MM.1S (cell line): Measurements from ENCODE around the gene CABLES2.

Experiments
- DNase-seq: peaks from one replicate; pipeline ENCODE4 v3.0.0-alpha.2; 2015
- H2AFZ ChIP-seq: fragments of 300-600 bp; sonication (generic); 2 replicates; pipeline ENCODE4 v1.6.0; 2016; ENCODE audit warnings: antibody characterized with exemption, low read length
- H3F3A ChIP-seq: fragments of 300-600 bp; sonication (generic); 2 replicates; pipeline ENCODE4 v1.6.1; 2016; ENCODE audit warnings: mild to moderate bottlenecking, antibody characterized with exemption, low read length, moderate library complexity, mixed read lengths; ENCODE audit not compliant: insufficient read depth
- H3K27ac ChIP-seq: fragments of 300-600 bp; sonication (generic); 2 replicates; pipeline ENCODE4 v1.5.1; 2016; ENCODE audit warnings: mild to moderate bottlenecking, low read length
- H3K27me3 ChIP-seq: fragments of 300-600 bp; sonication (generic); replicated peaks from 2 replicates; pipeline ENCODE4 v1.6.0; 2016; ENCODE audit warnings: low read length; ENCODE audit not compliant: insufficient read depth
- H3K36me3 ChIP-seq: fragments of 300-600 bp; sonication (generic); replicated peaks from 2 replicates; pipeline ENCODE4 v1.6.1; 2016; ENCODE audit warnings: mild to moderate bottlenecking, low read length, mixed read lengths; ENCODE audit not compliant: insufficient read depth
- H3K4me1 ChIP-seq: fragments of 300-600 bp; sonication (generic); 2 replicates; pipeline ENCODE4 v1.6.1; 2016; ENCODE audit warnings: low read length, mixed read lengths
- H3K4me2 ChIP-seq: fragments of 300-600 bp; sonication (generic); 2 replicates; pipeline ENCODE4 v1.6.0; 2016; ENCODE audit warnings: low read depth, low read length
- H3K4me3 ChIP-seq: fragments of 300-600 bp; sonication (generic); 2 replicates; pipeline ENCODE4 v1.5.1; 2016; ENCODE audit warnings: low read length, mixed read lengths
- H3K79me2 ChIP-seq: fragments of 300-600 bp; sonication (generic); 2 replicates; pipeline ENCODE4 v1.6.1; 2016; ENCODE audit warnings: mixed run types, low read length, mixed read lengths
- H3K9ac ChIP-seq: fragments of 300-600 bp; sonication (generic); 2 replicates; pipeline ENCODE4 v1.6.1; 2016; ENCODE audit warnings: low read length, mixed read lengths
- H3K9me2 ChIP-seq: fragments of 300-600 bp; sonication (generic); replicated peaks from 2 replicates; pipeline ENCODE4 v1.6.1; 2016; ENCODE audit warnings: mild to moderate bottlenecking, low read length, mixed read lengths; ENCODE audit not compliant: insufficient read depth
- H3K9me3 ChIP-seq: fragments of 300-600 bp; sonication (generic); replicated peaks from 2 replicates; pipeline ENCODE4 v1.6.1; 2016; ENCODE audit warnings: mild to moderate bottlenecking, low read length, mixed read lengths; ENCODE audit not compliant: insufficient read depth
- H4K20me1 ChIP-seq: fragments of 300-600 bp; sonication (generic); 2 replicates; pipeline ENCODE4 v1.6.1; 2016; ENCODE audit warnings: mild to moderate bottlenecking, low read length, moderate library complexity, mixed read lengths; ENCODE audit not compliant: insufficient read depth
- EZH2 ChIP-seq: fragments of 300-600 bp; sonication (generic); optimal IDR thresholded peaks from 2 replicates; pipeline ENCODE3; 2017; ENCODE audit warnings: low read depth, mild to moderate bottlenecking, antibody characterized with exemption, low read length, mixed read lengths
- EZH2phosphoT487 ChIP-seq: fragments of 300-600 bp; sonication (generic); IDR thresholded peaks from 2 replicates; pipeline ENCODE4 v1.6.1; 2018; ENCODE audit warnings: antibody characterized with exemption, low read length
- TF ChIP-seq, protein P1 (sequence below): fragments of 300-600 bp; sonication (generic); IDR thresholded peaks from 2 replicates; pipeline ENCODE4 v1.5.1; 2016; ENCODE audit warnings: antibody characterized with exemption, low read length, mixed read lengths

Gene CABLES2

DNA sequence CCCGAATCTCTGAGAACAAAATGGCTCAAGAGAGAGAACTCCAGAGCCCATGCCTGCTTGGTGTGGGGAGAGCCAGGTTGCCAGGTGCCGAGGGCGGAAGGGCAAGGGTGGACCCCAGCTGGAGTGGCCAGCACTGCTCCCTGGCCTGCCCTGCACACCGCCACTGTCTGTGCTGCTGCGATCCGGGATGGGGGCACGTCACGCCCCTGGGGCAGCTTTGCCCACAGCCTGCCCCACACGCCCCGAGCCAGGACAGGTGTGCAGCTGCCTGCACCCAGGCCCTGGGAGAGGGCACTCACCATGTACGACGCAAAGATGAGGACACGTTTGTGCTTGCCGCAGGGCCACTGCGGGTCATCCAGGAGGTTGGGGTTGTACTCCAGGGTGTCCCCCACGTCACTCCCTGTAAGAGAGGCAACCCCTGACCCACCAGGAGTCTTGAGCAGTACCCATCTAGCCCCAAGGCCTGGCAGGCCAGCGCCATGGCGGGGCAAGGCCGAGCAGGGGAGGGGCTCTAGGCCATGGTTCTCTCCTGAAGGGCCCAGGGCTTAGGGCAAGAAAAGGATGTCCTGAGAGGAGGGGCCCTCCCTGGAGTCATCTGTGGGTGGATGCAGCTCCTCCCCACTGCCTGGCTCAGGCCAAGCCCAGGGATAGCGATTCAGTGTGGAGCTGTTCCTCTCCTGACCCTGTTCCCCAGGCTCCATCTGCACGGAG lies 14.3 kb downstream of the CABLES2 start:
- H3K9ac ChIP-seq: no peak overlapping the region
- no peak for TF ChIP-seq EZH2
- TF ChIP-seq EZH2phosphoT487: no peak
- TF ChIP-seq, protein P1, sequence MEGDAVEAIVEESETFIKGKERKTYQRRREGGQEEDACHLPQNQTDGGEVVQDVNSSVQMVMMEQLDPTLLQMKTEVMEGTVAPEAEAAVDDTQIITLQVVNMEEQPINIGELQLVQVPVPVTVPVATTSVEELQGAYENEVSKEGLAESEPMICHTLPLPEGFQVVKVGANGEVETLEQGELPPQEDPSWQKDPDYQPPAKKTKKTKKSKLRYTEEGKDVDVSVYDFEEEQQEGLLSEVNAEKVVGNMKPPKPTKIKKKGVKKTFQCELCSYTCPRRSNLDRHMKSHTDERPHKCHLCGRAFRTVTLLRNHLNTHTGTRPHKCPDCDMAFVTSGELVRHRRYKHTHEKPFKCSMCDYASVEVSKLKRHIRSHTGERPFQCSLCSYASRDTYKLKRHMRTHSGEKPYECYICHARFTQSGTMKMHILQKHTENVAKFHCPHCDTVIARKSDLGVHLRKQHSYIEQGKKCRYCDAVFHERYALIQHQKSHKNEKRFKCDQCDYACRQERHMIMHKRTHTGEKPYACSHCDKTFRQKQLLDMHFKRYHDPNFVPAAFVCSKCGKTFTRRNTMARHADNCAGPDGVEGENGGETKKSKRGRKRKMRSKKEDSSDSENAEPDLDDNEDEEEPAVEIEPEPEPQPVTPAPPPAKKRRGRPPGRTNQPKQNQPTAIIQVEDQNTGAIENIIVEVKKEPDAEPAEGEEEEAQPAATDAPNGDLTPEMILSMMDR: no peak

GRCh38 chr20:62392077-62392418 lies 15.0 kb downstream of the CABLES2 start:
- Histone ChIP-seq H3K9ac (no peak overlapping the region), H3K27me3 (no peaks in the 10 kb centered on the region), H3K9me3 (no peaks in the 10 kb centered on the region), H3K79me2 (peaks cover 28% of the 10 kb centered on the region), H3K4me1 (peaks cover 12% of the 10 kb centered on the region), H2AFZ (no peak overlapping the region), H3K9me2 (no peaks in the 10 kb centered on the region), H3F3A (peaks cover 28% of the 10 kb centered on the region), H4K20me1 (no peaks in the 10 kb centered on the region), H3K27ac (no peak overlapping the region), H3K4me2 (no peak overlapping the region), H3K36me3 (peaks cover 17% of the 10 kb centered on the region), H3K4me3 (no peak overlapping the region)
- TF ChIP-seq, protein P1: no peak
- TF ChIP-seq EZH2phosphoT487: no peak
- no peak for TF ChIP-seq EZH2
- DNase-seq: no peak

More for the DNA sequence above, 14.3 kb downstream of the CABLES2 start:
- H3K79me2 ChIP-seq: peaks cover 21% of the 10 kb centered on the region
- no peaks in the 10 kb centered on the region for H3K27me3 ChIP-seq
- H2AFZ ChIP-seq: no peak overlapping the region
- H4K20me1 ChIP-seq: no peaks in the 10 kb centered on the region
- H3K27ac ChIP-seq: no peak overlapping the region
- peaks cover 23% of the 10 kb centered on the region for H3F3A ChIP-seq
- H3K9me3 ChIP-seq: no peaks in the 10 kb centered on the region
- H3K4me2 ChIP-seq: no peak overlapping the region
- peaks cover 17% of the 10 kb centered on the region for H3K36me3 ChIP-seq
- DNase-seq: no peak
- no peaks in the 10 kb centered on the region for H3K9me2 ChIP-seq
- H3K4me3 ChIP-seq: no peak overlapping the region
- peaks cover 12% of the 10 kb centered on the region for H3K4me1 ChIP-seq

GRCh38 chr20:62391165-62392076 lies 15.7 kb downstream of the CABLES2 start:
- Histone ChIP-seq H4K20me1 (no peaks in the 10 kb centered on the region), H2AFZ (no peak overlapping the region), H3K4me2 (no peak overlapping the region), H3K9me3 (no peaks in the 10 kb centered on the region), H3K79me2 (peaks cover 34% of the 10 kb centered on the region), H3K27ac (no peak overlapping the region), H3K9me2 (no peaks in the 10 kb centered on the region), H3K4me1 (peaks cover 12% of the 10 kb centered on the region), H3K27me3 (no peaks in the 10 kb centered on the region), H3F3A (peaks cover 28% of the 10 kb centered on the region), H3K4me3 (no peak overlapping the region), H3K36me3 (peaks cover 17% of the 10 kb centered on the region), H3K9ac (no peak overlapping the region)
- TF ChIP-seq, protein P1: no peak
- TF ChIP-seq EZH2 (no peak), EZH2phosphoT487 (no peak)
- no peak for DNase-seq
